ENCODE results near the gene SNRPA. TPM values are rescaled to one million over a fixed set of nuclear protein-coding genes. Genes with fewer than 3 reads are reported as not detected.

The SNRPA gene
- polyA plus RNA-seq, 1 of the 3 experiments (the other 2 are of a cell fraction) = 121 TPM

DNA sequence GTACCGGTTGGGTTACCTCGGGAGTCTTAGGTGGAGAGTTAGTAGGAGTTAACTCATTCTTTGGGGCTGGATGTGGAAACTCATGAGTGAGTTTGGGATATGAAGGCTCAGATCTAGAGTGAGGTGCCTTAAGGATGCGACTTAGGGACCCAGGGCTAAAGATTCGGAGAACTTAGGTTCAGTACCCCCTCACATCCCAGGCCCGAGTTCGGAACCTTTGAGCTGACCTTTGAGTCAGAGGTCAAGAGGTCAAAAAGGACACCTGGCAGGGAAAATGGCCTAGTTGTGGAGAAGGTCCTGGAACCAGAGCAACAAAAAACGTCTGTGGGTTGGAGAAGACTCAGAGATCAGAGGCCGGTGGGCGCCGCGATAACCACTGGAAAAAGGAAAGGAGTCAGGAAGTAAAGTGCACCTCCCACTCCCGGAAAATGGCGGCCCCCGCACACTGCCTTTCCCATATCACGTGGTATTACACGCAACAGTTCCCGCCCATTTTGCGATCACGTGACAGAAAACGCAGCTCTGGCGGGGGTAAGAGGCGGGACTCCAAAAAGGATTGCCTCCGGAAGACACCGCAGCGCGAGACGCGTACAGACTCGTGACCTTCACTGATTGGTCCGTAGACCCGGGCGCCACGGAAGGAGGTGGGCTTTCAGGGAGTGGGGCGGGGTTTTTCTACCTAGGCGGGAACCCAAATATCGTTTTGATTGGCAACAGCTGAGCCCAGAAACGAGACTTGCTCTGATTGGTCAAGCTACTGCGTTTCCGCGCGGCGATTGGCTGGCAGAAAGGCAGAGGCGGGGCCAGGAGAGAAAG lies 737 bp upstream of the SNRPA start, which contains the start of gene ACTMAP (continued):
- TF ChIP-seq FOSL2 (IDR thresholded peaks at IDR 0.05; ENCODE audit: borderline replicate concordance, low read depth) (no peak), POLR2AphosphoS5 (IDR thresholded peaks at IDR 0.05; ENCODE audit: low read depth, low read length) (peak; percentile 85), SIN3A (IDR thresholded peaks at IDR 0.05; ENCODE audit: borderline replicate concordance, low read depth, low read length) (no peak), JUND (IDR thresholded peaks at IDR 0.05) (no peak), YY1 (IDR thresholded peaks at IDR 0.05; ENCODE audit: low read depth) (peak; percentile 94), NFIC (IDR thresholded peaks at IDR 0.05; ENCODE audit: borderline replicate concordance) (no peak), FOXJ3 (CRISPR knock-in tag; IDR thresholded peaks at IDR 0.05) (no peak), MEF2A (IDR thresholded peaks at IDR 0.05; ENCODE audit: borderline replicate concordance, low read depth) (no peak)
- TF ChIP-seq, protein P1, sequence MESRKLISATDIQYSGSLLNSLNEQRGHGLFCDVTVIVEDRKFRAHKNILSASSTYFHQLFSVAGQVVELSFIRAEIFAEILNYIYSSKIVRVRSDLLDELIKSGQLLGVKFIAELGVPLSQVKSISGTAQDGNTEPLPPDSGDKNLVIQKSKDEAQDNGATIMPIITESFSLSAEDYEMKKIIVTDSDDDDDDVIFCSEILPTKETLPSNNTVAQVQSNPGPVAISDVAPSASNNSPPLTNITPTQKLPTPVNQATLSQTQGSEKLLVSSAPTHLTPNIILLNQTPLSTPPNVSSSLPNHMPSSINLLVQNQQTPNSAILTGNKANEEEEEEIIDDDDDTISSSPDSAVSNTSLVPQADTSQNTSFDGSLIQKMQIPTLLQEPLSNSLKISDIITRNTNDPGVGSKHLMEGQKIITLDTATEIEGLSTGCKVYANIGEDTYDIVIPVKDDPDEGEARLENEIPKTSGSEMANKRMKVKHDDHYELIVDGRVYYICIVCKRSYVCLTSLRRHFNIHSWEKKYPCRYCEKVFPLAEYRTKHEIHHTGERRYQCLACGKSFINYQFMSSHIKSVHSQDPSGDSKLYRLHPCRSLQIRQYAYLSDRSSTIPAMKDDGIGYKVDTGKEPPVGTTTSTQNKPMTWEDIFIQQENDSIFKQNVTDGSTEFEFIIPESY (IDR thresholded peaks at IDR 0.05; ENCODE audit: borderline replicate concordance, low read depth) = peak; percentile 85; the same call in 1 of the 2 replicates
- TF ChIP-seq, protein P2, sequence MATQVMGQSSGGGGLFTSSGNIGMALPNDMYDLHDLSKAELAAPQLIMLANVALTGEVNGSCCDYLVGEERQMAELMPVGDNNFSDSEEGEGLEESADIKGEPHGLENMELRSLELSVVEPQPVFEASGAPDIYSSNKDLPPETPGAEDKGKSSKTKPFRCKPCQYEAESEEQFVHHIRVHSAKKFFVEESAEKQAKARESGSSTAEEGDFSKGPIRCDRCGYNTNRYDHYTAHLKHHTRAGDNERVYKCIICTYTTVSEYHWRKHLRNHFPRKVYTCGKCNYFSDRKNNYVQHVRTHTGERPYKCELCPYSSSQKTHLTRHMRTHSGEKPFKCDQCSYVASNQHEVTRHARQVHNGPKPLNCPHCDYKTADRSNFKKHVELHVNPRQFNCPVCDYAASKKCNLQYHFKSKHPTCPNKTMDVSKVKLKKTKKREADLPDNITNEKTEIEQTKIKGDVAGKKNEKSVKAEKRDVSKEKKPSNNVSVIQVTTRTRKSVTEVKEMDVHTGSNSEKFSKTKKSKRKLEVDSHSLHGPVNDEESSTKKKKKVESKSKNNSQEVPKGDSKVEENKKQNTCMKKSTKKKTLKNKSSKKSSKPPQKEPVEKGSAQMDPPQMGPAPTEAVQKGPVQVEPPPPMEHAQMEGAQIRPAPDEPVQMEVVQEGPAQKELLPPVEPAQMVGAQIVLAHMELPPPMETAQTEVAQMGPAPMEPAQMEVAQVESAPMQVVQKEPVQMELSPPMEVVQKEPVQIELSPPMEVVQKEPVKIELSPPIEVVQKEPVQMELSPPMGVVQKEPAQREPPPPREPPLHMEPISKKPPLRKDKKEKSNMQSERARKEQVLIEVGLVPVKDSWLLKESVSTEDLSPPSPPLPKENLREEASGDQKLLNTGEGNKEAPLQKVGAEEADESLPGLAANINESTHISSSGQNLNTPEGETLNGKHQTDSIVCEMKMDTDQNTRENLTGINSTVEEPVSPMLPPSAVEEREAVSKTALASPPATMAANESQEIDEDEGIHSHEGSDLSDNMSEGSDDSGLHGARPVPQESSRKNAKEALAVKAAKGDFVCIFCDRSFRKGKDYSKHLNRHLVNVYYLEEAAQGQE (IDR thresholded peaks at IDR 0.05; ENCODE audit: low read depth, low read length) = no peak

DNA sequence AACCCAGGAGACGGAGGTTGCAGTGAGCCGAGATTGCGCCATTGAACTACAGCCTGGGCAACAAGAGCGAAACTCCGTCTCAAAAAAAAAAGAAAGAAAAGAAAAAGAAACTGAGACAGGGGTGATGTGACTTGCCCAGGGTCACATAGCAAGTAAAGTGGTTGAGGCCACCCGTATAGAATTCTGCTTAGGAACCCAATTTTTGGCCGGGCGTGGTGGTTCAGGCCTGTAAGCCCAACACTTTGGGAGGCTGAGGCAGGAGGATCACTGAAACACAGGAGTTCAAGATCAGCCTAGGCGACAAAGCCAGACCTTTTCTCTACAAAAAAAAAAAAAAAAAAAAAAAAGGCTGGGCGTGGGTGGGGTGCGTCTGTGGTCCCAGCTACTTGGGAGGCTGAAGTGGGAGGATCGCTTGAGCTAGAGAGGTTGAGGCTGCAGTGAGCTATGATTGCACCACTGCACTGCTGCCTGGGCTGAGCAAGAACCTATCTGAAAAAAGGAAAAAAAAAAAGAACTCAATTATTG lies 1.3 kb downstream of the SNRPA start:
- Histone ChIP-seq H2AFZ (ENCODE audit: low read depth) (no peak overlapping the region), H3K9ac (peak overlapping the region; percentile 88), H4K20me1 (ENCODE audit: insufficient read depth) (peaks cover 34% of the 10 kb centered on the region), H3K79me2 (ENCODE audit: insufficient read depth) (peaks cover 77% of the 10 kb centered on the region), H3K4me2 (peak overlapping the region; percentile 82), H3K9me2 (no peaks in the 10 kb centered on the region), H3K27me3 (ENCODE audit: insufficient read depth) (no peaks in the 10 kb centered on the region), H3K9me3 (no peaks in the 10 kb centered on the region), H3K27ac (ENCODE audit: low read depth in 2 of 2, low read length in 1 of 2) (no peak overlapping the region; a peak in 1 of 4 replicates), H3K36me3 (replicated peaks in 1 of 2; ENCODE audit: control insufficient read depth in 1 of 2, insufficient read depth in 2 of 2, low read length in 1 of 2) (peaks cover 4 to 17% of the 10 kb centered on the region in 2 experiments), H3F3A (replicated peaks; ENCODE audit: insufficient read depth) (no peaks in the 10 kb centered on the region), H3K4me1 (ENCODE audit: control insufficient read depth in 1 of 2, insufficient read depth in 2 of 2, low read depth in 1 of 2, low read length in 1 of 2) (peaks cover 14 to 25% of the 10 kb centered on the region in 2 experiments; a peak in 2 of 4 replicates), H3K4me3 (ENCODE audit: low read depth in 2 of 2, low read length in 1 of 2) (peak overlapping the region; percentile 74 to 75)
- ChIA-PET POLR2A (no interaction called here), CTCF (interaction anchor here (1.4 kb wide), 1 partner anchor 55 kb away, joined by 4 read pairs; no protein-coding TSS in a partner anchor)
- WGBS (ENCODE audit: low lambda C conversion rate) = 69% methylated on average over 12 of the region's 12 CpGs
- TF ChIP-seq, protein P3, sequence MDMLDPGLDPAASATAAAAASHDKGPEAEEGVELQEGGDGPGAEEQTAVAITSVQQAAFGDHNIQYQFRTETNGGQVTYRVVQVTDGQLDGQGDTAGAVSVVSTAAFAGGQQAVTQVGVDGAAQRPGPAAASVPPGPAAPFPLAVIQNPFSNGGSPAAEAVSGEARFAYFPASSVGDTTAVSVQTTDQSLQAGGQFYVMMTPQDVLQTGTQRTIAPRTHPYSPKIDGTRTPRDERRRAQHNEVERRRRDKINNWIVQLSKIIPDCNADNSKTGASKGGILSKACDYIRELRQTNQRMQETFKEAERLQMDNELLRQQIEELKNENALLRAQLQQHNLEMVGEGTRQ (IDR thresholded peaks at IDR 0.05; ENCODE audit: borderline replicate concordance, low read depth, low read length) = no peak
- TF ChIP-seq RXRA (IDR thresholded peaks at IDR 0.05; ENCODE audit: borderline replicate concordance, low read depth) = no peak
- TF ChIP-seq EZH2phosphoT487 (IDR thresholded peaks at IDR 0.05; ENCODE audit: borderline replicate concordance, low read depth) = no peak
- DNase-seq = no peak
